ENCODE data around the gene VAMP5.
"Not testable (repeated sequence)": the region's sequence is repeated elsewhere in the genome, so short reads cannot be mapped to it uniquely, and the experiment has no call there.

The VAMP5 gene

GRCh38 chr2:85584354-85584856 is at the start of gene VAMP5:
TSS of gene VAMP5 (plus strand) at chr2:85584431. CDS start at chr2:85584491, 60 bp downstream.
- DNase-seq = no peak

GRCh38 chr2:85534881-85535280 is 49.4 kb upstream of the VAMP5 start:
- DNase-seq = no peak

GRCh38 chr2:85536479-85536878 is 47.8 kb upstream of the VAMP5 start:
- DNase-seq = no peak

GRCh38 chr2:85537600-85538506 is 46.4 kb upstream of the VAMP5 start:
- DNase-seq = peak; percentile 17

GRCh38 chr2:85538507-85539360 is 45.5 kb upstream of the VAMP5 start, which contains the start of gene MAT2A:
TSS of gene MAT2A (plus strand) at chr2:85539168. CDS start at chr2:85539288, 120 bp downstream.
- DNase-seq = peak; percentile 83

- DNase-seq = peak; percentile 62
These were observed 44.7 kb upstream of the VAMP5 start for GRCh38 chr2:85539361-85540132.

GRCh38 chr2:85540133-85540648 is 44.0 kb upstream of the VAMP5 start:
- DNase-seq = no peak

GRCh38 chr2:85541262-85541661 is 43.0 kb upstream of the VAMP5 start:
- DNase-seq = no peak

- DNase-seq = no peak
These were observed 42.3 kb upstream of the VAMP5 start for GRCh38 chr2:85541753-85542457.

- DNase-seq = no peak
These were observed 41.5 kb upstream of the VAMP5 start for GRCh38 chr2:85542777-85543176.

- DNase-seq = not testable (repeated sequence)
These were observed 40.0 kb upstream of the VAMP5 start for GRCh38 chr2:85544254-85544691.

- DNase-seq = not testable (repeated sequence)
These were observed 39.1 kb upstream of the VAMP5 start for GRCh38 chr2:85544915-85545779.

- no peak for DNase-seq
These were observed 38.4 kb upstream of the VAMP5 start for GRCh38 chr2:85545780-85546240.

GRCh38 chr2:85547089-85547858 is 37.0 kb upstream of the VAMP5 start:
- no peak for DNase-seq

- DNase-seq = no peak
These were observed 36.2 kb upstream of the VAMP5 start for GRCh38 chr2:85547859-85548607.

- no peak for DNase-seq
These were observed 35.7 kb upstream of the VAMP5 start for GRCh38 chr2:85548608-85548900.

- no peak for DNase-seq
These were observed 35.1 kb upstream of the VAMP5 start for GRCh38 chr2:85549095-85549494.

- no peak for DNase-seq
These were observed 34.4 kb upstream of the VAMP5 start for GRCh38 chr2:85549826-85550225.

GRCh38 chr2:85550486-85550885 is 33.7 kb upstream of the VAMP5 start:
- no peak for DNase-seq
